Nephron (organoid): Measurements from ENCODE around the gene COMMD7.
"Not testable (repeated sequence)": the region's sequence is repeated elsewhere in the genome, so short reads cannot be mapped to it uniquely, and the experiment has no call there.

Source experiments
- H3K27ac Mint-ChIP-seq, 3 experiments: 2 replicates each; pipeline ENCODE4 v1.8.0; 2020; ENCODE audit warnings: mixed read lengths in 3 of 3, mild to moderate bottlenecking in 2 of 3, moderate library complexity in 1 of 3
- H3K27me3 Mint-ChIP-seq: 2 replicates; pipeline ENCODE4 v1.8.0; 2021; ENCODE audit warnings: low read depth, mild to moderate bottlenecking, moderate library complexity, mixed read lengths
- H3K36me3 Mint-ChIP-seq: 2 replicates; pipeline ENCODE4 v1.8.0; 2020; ENCODE audit warnings: low read depth, mixed read lengths
- H3K4me1 Mint-ChIP-seq: 2 replicates; pipeline ENCODE4 v1.8.0; 2020; ENCODE audit warnings: mixed read lengths
- H3K4me3 Mint-ChIP-seq, 3 experiments: 2 replicates each; pipeline ENCODE4 v1.8.0; 2020; ENCODE audit warnings: mild to moderate bottlenecking in 3 of 3, mixed read lengths in 3 of 3, moderate library complexity in 2 of 3
- H3K9me3 Mint-ChIP-seq: 2 replicates; pipeline ENCODE4 v1.8.0; 2020; ENCODE audit warnings: mixed read lengths
- CTCF ChIP-seq, 3 experiments: fragments of 200-600 bp; sonication (generic); IDR thresholded peaks; one replicate each; pipeline ENCODE4 v1.5.0; 2021; ENCODE audit warnings: antibody characterized with exemption in 3 of 3; ENCODE audit not compliant: unreplicated experiment in 3 of 3

Gene COMMD7

DNA sequence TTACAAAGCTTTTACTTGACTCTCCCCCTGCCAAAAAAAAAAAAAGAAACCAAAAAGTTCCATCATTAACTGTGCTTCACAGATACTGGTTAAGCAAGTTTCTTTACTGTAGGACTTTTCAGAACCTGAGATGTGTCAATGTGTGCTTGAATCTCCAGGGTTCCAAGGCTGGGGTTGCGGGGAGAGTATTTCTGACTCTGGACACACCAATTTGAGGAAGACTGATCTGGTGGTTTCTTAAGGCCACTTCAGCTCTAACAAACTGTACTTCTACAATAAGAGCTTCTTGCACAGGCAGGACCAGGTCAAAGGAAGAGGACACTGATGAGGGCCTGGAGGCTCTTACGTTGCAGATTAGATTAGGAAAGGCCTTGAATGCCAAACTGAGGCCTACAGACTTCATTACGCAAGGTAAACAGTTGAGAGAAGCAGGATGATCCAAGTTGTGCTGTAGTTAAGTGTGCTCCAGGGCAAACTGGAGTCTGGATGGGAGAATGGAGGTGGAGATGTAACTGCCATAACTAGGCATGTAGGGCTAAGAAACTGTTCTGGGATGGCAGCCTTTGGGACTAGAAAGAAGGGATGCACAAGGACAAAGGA, 24.4 kb downstream of the COMMD7 start:
- no peak overlapping the region for H3K27ac Mint-ChIP-seq

GRCh38 chr20:32711346-32711745, 31.9 kb downstream of the COMMD7 start:
- TF ChIP-seq CTCF (IDR thresholded peaks at IDR 0.05; ENCODE audit: unreplicated experiment in 3 of 3), result no peak
- Mint-ChIP-seq H3K4me3 (no peak overlapping the region), H3K36me3 (peaks cover 25% of the 10 kb centered on the region), H3K27me3 (no peaks in the 10 kb centered on the region), H3K4me1 (peaks cover 10% of the 10 kb centered on the region), H3K27ac (no peak overlapping the region), H3K9me3 (no peaks in the 10 kb centered on the region)

More for the DNA sequence above, 24.4 kb downstream of the COMMD7 start:
- Mint-ChIP-seq H3K9me3 (no peaks in the 10 kb centered on the region), H3K4me3 (no peak overlapping the region), H3K27me3 (no peaks in the 10 kb centered on the region), H3K4me1 (no peaks in the 10 kb centered on the region), H3K36me3 (peaks cover 32% of the 10 kb centered on the region)
- no peak for TF ChIP-seq CTCF (IDR thresholded peaks at IDR 0.05; ENCODE audit: unreplicated experiment in 3 of 3)

DNA sequence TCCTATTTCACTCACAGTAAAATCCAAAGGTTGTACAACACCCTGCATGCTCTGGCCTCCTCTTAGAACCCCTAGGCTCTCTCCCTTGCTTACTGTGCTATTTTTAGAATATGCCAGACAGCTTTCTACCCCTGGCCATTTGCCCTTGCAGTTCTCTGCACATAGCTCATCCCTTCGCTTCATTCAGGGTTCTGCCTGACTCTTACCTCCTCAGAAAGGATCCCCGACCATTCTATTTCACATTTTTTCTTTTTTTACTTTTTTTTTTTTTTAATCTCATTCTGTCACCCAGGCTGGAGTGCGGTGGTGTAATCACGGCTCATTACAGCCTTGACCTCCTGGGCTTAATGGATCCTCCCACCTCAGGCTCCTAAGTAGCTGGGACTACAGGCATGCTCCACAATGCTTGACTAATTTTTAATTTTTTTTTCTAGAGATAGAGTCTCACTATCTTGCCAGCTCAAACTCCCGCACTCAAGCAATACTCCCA, 33.6 kb downstream of the COMMD7 start:
- peak overlapping the region in 1 of 3 experiments; percentile 6 for H3K4me3 Mint-ChIP-seq
- TF ChIP-seq CTCF (IDR thresholded peaks at IDR 0.05; ENCODE audit: unreplicated experiment in 3 of 3), result no peak
- H3K9me3 Mint-ChIP-seq, result no peaks in the 10 kb centered on the region
- H3K4me1 Mint-ChIP-seq, result peaks cover 12% of the 10 kb centered on the region
- no peaks in the 10 kb centered on the region for H3K27me3 Mint-ChIP-seq
- peak overlapping the region; percentile 75 to 92 (median 76) for H3K27ac Mint-ChIP-seq
- H3K36me3 Mint-ChIP-seq, result peaks cover 25% of the 10 kb centered on the region

GRCh38 chr20:32709029-32709631, 34.1 kb downstream of the COMMD7 start:
- peak overlapping the region; percentile 75 to 92 (median 76) for H3K27ac Mint-ChIP-seq
- not testable (repeated sequence) for H3K4me3 Mint-ChIP-seq, H3K9me3 Mint-ChIP-seq, H3K27me3 Mint-ChIP-seq
- H3K4me1 Mint-ChIP-seq, result peaks cover 18% of the 10 kb centered on the region
- peaks cover 29% of the 10 kb centered on the region for H3K36me3 Mint-ChIP-seq

DNA sequence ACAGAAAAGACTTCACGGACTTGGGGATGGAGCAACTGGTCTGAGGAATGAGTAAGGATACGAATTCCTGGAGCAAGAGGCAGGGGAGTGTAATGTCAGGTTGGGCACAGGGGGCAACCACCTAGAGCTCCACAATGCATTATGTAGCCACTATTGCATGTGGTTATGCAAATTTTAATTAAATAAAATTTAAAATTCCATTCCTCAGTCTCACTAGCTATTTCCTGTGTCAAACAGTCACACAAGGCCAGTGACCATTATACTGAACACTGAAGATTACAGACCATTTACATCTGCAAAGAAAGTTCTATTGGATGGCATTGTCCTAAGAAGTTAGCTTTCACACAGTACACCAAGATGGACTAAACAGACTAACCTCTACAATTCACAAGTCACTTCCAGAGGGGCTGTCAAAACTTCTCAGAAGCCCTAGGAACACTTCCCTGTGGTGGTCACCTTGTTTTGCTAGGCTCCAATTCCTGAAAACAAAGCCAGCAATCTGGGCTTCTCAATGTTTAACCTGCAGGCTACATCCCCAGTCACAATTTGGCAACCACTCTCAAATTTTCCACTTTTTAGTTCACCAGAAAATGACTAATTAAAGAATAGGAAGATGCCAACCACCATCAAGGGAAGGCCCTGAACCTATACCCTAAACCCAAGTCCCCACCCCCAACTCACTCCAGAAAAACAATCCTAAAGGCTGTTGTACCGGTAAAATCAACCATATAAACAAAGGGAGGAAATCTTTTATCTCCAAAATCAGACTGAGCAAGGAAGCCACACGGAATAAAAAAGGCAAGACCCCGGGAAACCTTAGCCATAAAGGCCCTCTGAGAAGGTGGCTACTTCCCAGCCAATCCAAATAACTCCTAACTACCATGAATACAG, 35.3 kb downstream of the COMMD7 start:
- TF ChIP-seq CTCF (IDR thresholded peaks at IDR 0.05; ENCODE audit: unreplicated experiment in 3 of 3), result no peak
- Mint-ChIP-seq H3K4me3 (no peak overlapping the region), H3K27ac (peak overlapping the region; percentile 47 to 66 (median 52)), H3K36me3 (peaks cover 30% of the 10 kb centered on the region), H3K9me3 (no peaks in the 10 kb centered on the region), H3K4me1 (peaks cover 30% of the 10 kb centered on the region), H3K27me3 (no peaks in the 10 kb centered on the region)

GRCh38 chr20:32706486-32706885, 36.8 kb downstream of the COMMD7 start:
- no peak overlapping the region for H3K4me3 Mint-ChIP-seq
- H3K27me3 Mint-ChIP-seq, result no peaks in the 10 kb centered on the region
- H3K4me1 Mint-ChIP-seq, result peaks cover 36% of the 10 kb centered on the region
- H3K27ac Mint-ChIP-seq, result peak overlapping the region in 1 of 3 experiments; percentile 51
- H3K36me3 Mint-ChIP-seq, result peaks cover 40% of the 10 kb centered on the region
- TF ChIP-seq CTCF (IDR thresholded peaks at IDR 0.05; ENCODE audit: unreplicated experiment in 3 of 3), result no peak
- no peaks in the 10 kb centered on the region for H3K9me3 Mint-ChIP-seq
